H1 (cell line): ENCODE data around the gene HES1. TPM values are rescaled to one million over a fixed set of nuclear protein-coding genes. Genes with fewer than 3 reads are reported as not detected.

Experiments used
- CTCF ChIA-PET: fragments of 300-600 bp; sonication (Branson Sonifier 250); formaldehyde crosslinking; loops from one replicate; lab custom pipeline; 2021; ENCODE audit not compliant: partially characterized antibody; lab: Charles Lee
- POLR2A ChIA-PET: fragments of 300-600 bp; sonication (Branson Sonifier 250); formaldehyde crosslinking; loops from one replicate; lab custom pipeline; 2021; ENCODE audit warnings: inconsistent platforms; ENCODE audit not compliant: partially characterized antibody; lab: Charles Lee
- DNase-seq, 2 experiments: peaks; one replicate each; pipeline versions ENCODE4 v3.0.0 to v3.0.0-alpha.2; 2010 to 2022; ENCODE audit warnings: low spot score in 2 of 2, low read depth in 1 of 2, mixed read lengths in 1 of 2
- FAIRE-seq: peaks from 2 replicates; lab custom pipeline; 2011; peaks lifted over from hg19 to GRCh38; lab: Jason Lieb, UNC
- H2AFZ ChIP-seq: 2 replicates; pipeline ENCODE4 v1.8.1; 2012; ENCODE audit warnings: low read length, inconsistent platforms
- H2AK5ac ChIP-seq: 2 replicates; pipeline ENCODE4 v1.6.1; 2013; ENCODE audit warnings: low read depth, low read length
- H2BK120ac ChIP-seq: replicated peaks from 2 replicates; pipeline ENCODE3; 2013; ENCODE audit warnings: low read depth, low read length, inconsistent platforms
- H2BK12ac ChIP-seq: 2 replicates; pipeline ENCODE4 v1.6.1; 2013; ENCODE audit warnings: low read depth, low read length
- H2BK15ac ChIP-seq: 2 replicates; pipeline ENCODE4 v1.6.1; 2013; ENCODE audit warnings: low read length
- H2BK20ac ChIP-seq: 2 replicates; pipeline ENCODE4 v1.6.1; 2013; ENCODE audit warnings: low read length
- H2BK5ac ChIP-seq: 2 replicates; pipeline ENCODE4 v1.6.1; 2013; ENCODE audit warnings: low read depth, low read length
- H3K14ac ChIP-seq: 2 replicates; pipeline ENCODE4 v1.6.1; 2013; ENCODE audit warnings: inconsistent platforms; ENCODE audit not compliant: insufficient read length
- H3K18ac ChIP-seq: 2 replicates; pipeline ENCODE4 v1.6.1; 2013; ENCODE audit warnings: low read length; ENCODE audit errors: extremely low read depth
- H3K23ac ChIP-seq: 2 replicates; pipeline ENCODE4 v1.6.1; 2013; ENCODE audit warnings: inconsistent platforms; ENCODE audit not compliant: insufficient read length
- H3K23me2 ChIP-seq: 2 replicates; pipeline ENCODE4 v1.6.1; 2013; ENCODE audit warnings: low read depth, low read length
- H3K27ac ChIP-seq: 2 replicates; pipeline ENCODE4 v1.6.1; 2011; ENCODE audit warnings: low read depth, low read length, inconsistent platforms
- H3K27me3 ChIP-seq, 4 experiments: replicated peaks in 1 of 4; 1 replicate in 1 of 4; 2 replicates in 3 of 4; pipeline versions ENCODE4 v1.6.1 to v1.8.1; 2011 to 2013; ENCODE audit warnings: low read length in 3 of 4, mild to moderate bottlenecking in 3 of 4, inconsistent platforms in 2 of 4, mixed read lengths in 2 of 4, moderate library complexity in 1 of 4; ENCODE audit not compliant: control insufficient read depth in 3 of 4, insufficient read depth in 3 of 4; ENCODE audit errors: extremely low read depth in 1 of 4
- H3K36me3 ChIP-seq, 4 experiments: 2 replicates each; pipeline versions ENCODE4 v1.6.1 to v1.8.1; 2011 to 2013; ENCODE audit warnings: mild to moderate bottlenecking in 4 of 4, low read length in 3 of 4, moderate library complexity in 2 of 4, control low read depth in 1 of 4, inconsistent platforms in 1 of 4; ENCODE audit not compliant: insufficient read depth in 4 of 4, control insufficient read depth in 2 of 4
- H3K4ac ChIP-seq: replicated peaks from 2 replicates; pipeline ENCODE3; 2013; ENCODE audit warnings: low read length, low read depth, mixed read lengths, inconsistent platforms; ENCODE audit not compliant: insufficient read length
- H3K4me1 ChIP-seq, 4 experiments: replicated peaks in 1 of 4; 1 replicate in 1 of 4; 2 replicates in 3 of 4; pipeline versions ENCODE4 v1.6.1 to v1.8.1; 2011 to 2013; ENCODE audit warnings: low read length in 3 of 4, inconsistent platforms in 2 of 4, mixed read lengths in 1 of 4; ENCODE audit not compliant: insufficient read depth in 4 of 4, control insufficient read depth in 3 of 4
- H3K4me2 ChIP-seq, 2 experiments: 2 replicates each; pipeline versions ENCODE4 v1.6.1 to v1.8.1; 2011 to 2013; ENCODE audit warnings: low read depth in 2 of 2, low read length in 2 of 2, control low read depth in 1 of 2, inconsistent platforms in 1 of 2, mild to moderate bottlenecking in 1 of 2; ENCODE audit not compliant: insufficient read depth in 1 of 2
- H3K4me3 ChIP-seq, 4 experiments: fragments of 200-600, 300-600 bp in 1 of 4; sonication (generic), shearing (Covaris generic), sonication (Bioruptor Twin) in 1 of 4; 2 replicates each; pipeline versions ENCODE4 v1.5.1 to v1.8.1; 2011 to 2016; ENCODE audit warnings: low read length in 4 of 4, low read depth in 3 of 4, control low read depth in 2 of 4, inconsistent platforms in 2 of 4, mild to moderate bottlenecking in 2 of 4, mixed read lengths in 1 of 4, moderate library complexity in 1 of 4; ENCODE audit not compliant: insufficient read depth in 2 of 4; ENCODE audit errors: extremely low read depth in 1 of 4
- H3K56ac ChIP-seq: replicated peaks from 2 replicates; pipeline ENCODE3; 2013; ENCODE audit warnings: low read depth, mild to moderate bottlenecking, mixed read lengths, low read length, inconsistent platforms; ENCODE audit not compliant: insufficient read length
- H3K79me1 ChIP-seq: 2 replicates; pipeline ENCODE4 v1.6.1; 2013; ENCODE audit warnings: low read depth, low read length, control low read depth
- H3K79me2 ChIP-seq, 2 experiments: 2 replicates each; pipeline versions ENCODE4 v1.6.1 to v1.8.1; 2012 to 2013; ENCODE audit warnings: low read length in 2 of 2, mild to moderate bottlenecking in 2 of 2, inconsistent platforms in 1 of 2; ENCODE audit not compliant: insufficient read depth in 2 of 2, control insufficient read depth in 1 of 2
- H3K9ac ChIP-seq, 4 experiments: replicated peaks in 1 of 4; 1 replicate in 1 of 4; 2 replicates in 3 of 4; pipeline versions ENCODE4 v1.6.1 to v1.8.1; 2011 to 2013; ENCODE audit warnings: low read depth in 3 of 4, low read length in 3 of 4, control low read depth in 2 of 4, mild to moderate bottlenecking in 2 of 4, moderate library complexity in 2 of 4, inconsistent platforms in 1 of 4; ENCODE audit errors: extremely low read depth in 1 of 4
- H3K9me3 ChIP-seq, 2 experiments: 2 replicates each; pipeline versions ENCODE4 v1.6.1 to v1.8.1; 2012 to 2013; ENCODE audit warnings: mild to moderate bottlenecking in 2 of 2, moderate library complexity in 2 of 2, control low read depth in 1 of 2, inconsistent platforms in 1 of 2, low read depth in 1 of 2, low read length in 1 of 2, mixed read lengths in 1 of 2; ENCODE audit not compliant: insufficient read depth in 2 of 2
- H4K20me1 ChIP-seq, 2 experiments: replicated peaks in 1 of 2; 2 replicates each; pipeline versions ENCODE3 to v1.8.1; 2011 to 2013; ENCODE audit warnings: inconsistent platforms in 2 of 2, low read length in 2 of 2, mild to moderate bottlenecking in 1 of 2; ENCODE audit not compliant: insufficient read depth in 2 of 2, control insufficient read depth in 1 of 2
- H4K5ac ChIP-seq: 2 replicates; pipeline ENCODE4 v1.6.1; 2013; ENCODE audit warnings: low read length, low read depth, mixed read lengths, inconsistent platforms; ENCODE audit not compliant: insufficient read length
- H4K8ac ChIP-seq: 2 replicates; pipeline ENCODE4 v1.8.0; 2013; ENCODE audit warnings: mild to moderate bottlenecking, moderate library complexity, low read length, inconsistent platforms; ENCODE audit not compliant: insufficient read depth; ENCODE audit errors: extremely low read depth
- H4K91ac ChIP-seq: replicated peaks from 2 replicates; pipeline ENCODE3; 2013; ENCODE audit warnings: low read length, mixed read lengths, inconsistent platforms; ENCODE audit not compliant: insufficient read length
- CHD2 ChIP-seq: IDR thresholded peaks from 2 replicates; pipeline ENCODE4 v1.6.1; 2012; ENCODE audit warnings: low read length, improper control_type of control experiment
- CTCF ChIP-seq, 3 experiments: IDR thresholded peaks; 1 replicate in 2 of 3; 2 replicates in 1 of 3; pipeline versions ENCODE4 v1.5.1 to v1.6.1; 2011; ENCODE audit warnings: low read length in 3 of 3, mild to moderate bottlenecking in 3 of 3, inconsistent platforms in 2 of 3, low read depth in 1 of 3, moderate library complexity in 1 of 3; ENCODE audit not compliant: insufficient read depth in 1 of 3; ENCODE audit errors: control extremely low read depth in 1 of 3
- POLR2A ChIP-seq, 2 experiments: IDR thresholded peaks; 1 replicate in 1 of 2; 2 replicates in 1 of 2; pipeline ENCODE4 v1.6.1; 2011; ENCODE audit warnings: low read depth in 2 of 2, low read length in 2 of 2, mild to moderate bottlenecking in 2 of 2; ENCODE audit errors: control extremely low read depth in 1 of 2
- POLR2AphosphoS5 ChIP-seq: IDR thresholded peaks from 2 replicates; pipeline ENCODE4 v1.6.1; 2011; ENCODE audit warnings: low read depth, low read length
- WGBS, 2 experiments: shearing (Covaris generic) in 1 of 2; methylation state at CpG; one replicate each; pipeline versions ENCODE4 v1.1.6 to v1.1.7; 2013 to 2015; ENCODE audit warnings: low lambda C conversion rate in 2 of 2, mixed read lengths in 2 of 2, inconsistent platforms in 1 of 2, low coverage in 1 of 2, missing lambda C conversion rate in 1 of 2; ENCODE audit not compliant: insufficient replicate concordance in 2 of 2, insufficient coverage in 1 of 2, insufficient read length in 1 of 2; ENCODE audit errors: extremely low coverage in 1 of 2, missing lambda C conversion rate in 1 of 2; 5-methylcytosine and 5-hydroxymethylcytosine counted together
- polyA plus RNA-seq, 7 experiments: library from polyadenylated mRNA; depleted of rRNA in 3 of 7; stranded (reverse) in 5 of 7; unstranded in 2 of 7; fragments of >200 nt in 5 of 7; fragments of 200-250 nt in 2 of 7; gene quantifications; 1 replicate in 5 of 7; 2 replicates in 1 of 7; 4 replicates in 1 of 7; pipeline versions ENCODE4 v1.2.1 to v1.2.3, GENCODE V29; 2011 to 2013; ENCODE audit warnings: missing spikeins in 2 of 7, mixed read lengths in 2 of 7
- total RNA-seq: library from RNA; stranded (reverse); fragmentation: NEBNext Ultra II Directional; extraction: Animal tissue kit (Norgen Biotek cat#: 25700); gene quantifications from 2 replicates; pipeline ENCODE4 v1.2.1, GENCODE V29; 2021
- TF ChIP-seq, protein P1 (sequence below): IDR thresholded peaks from 2 replicates; pipeline ENCODE4 v1.6.1; 2012; ENCODE audit warnings: inconsistent platforms

HES1 gene
- total and polyA plus RNA-seq, 2 of the 8 experiments (the other 6 are each of a cell fraction or from before 2014, with no cell fraction given): 7.9 to 12.9 TPM

- 0 out of 2 replicates have a peak overlapping the region, but pooled peaks have one; percentile 54 for H4K8ac ChIP-seq
- FAIRE-seq (no peak), DNase-seq (peak in 1 of 2 experiments; percentile 69)
- H3K18ac ChIP-seq: peak overlapping the region; percentile 93
- H3K4me1 ChIP-seq: peaks cover 18 to 42% (median 29%) of the 10 kb centered on the region in 4 experiments
- peaks cover 0 to 15% of the 10 kb centered on the region in 2 experiments; a peak in 2 of 4 replicates for H3K79me2 ChIP-seq
- H3K4ac ChIP-seq: peak overlapping the region; percentile 81
- H3K23ac ChIP-seq: no peak overlapping the region
- peak overlapping the region; percentile 86; the same call in 1 of the 2 replicates for H2BK20ac ChIP-seq
- H3K4me2 ChIP-seq: peak overlapping the region; percentile 86 to 96
- peak overlapping the region; percentile 40; the same call in 1 of the 2 replicates for H2AK5ac ChIP-seq
- H2BK120ac ChIP-seq: no peak overlapping the region
- no peaks in the 10 kb centered on the region for H3K9me3 ChIP-seq
- no peaks in the 10 kb centered on the region for H3K79me1 ChIP-seq
- peak overlapping the region; percentile 83 for H4K91ac ChIP-seq
- H3K14ac ChIP-seq: no peak overlapping the region
- peaks cover 0 to 22% (median 10%) of the 10 kb centered on the region in 4 experiments; a peak in 3 of 7 replicates for H3K27me3 ChIP-seq
- H3K4me3 ChIP-seq: peak overlapping the region; percentile 55 to 73 (median 62)
- 4% methylated on average over 64 of the region's 69 CpGs; no CpG with 5 or more reads in 1 of the 2 experiments for WGBS, 2 experiments
- H2BK15ac ChIP-seq: 0 out of 2 replicates have a peak overlapping the region, but pooled peaks have one; percentile 97
- peaks cover 15% of the 10 kb centered on the region; the same call in 1 of the 2 replicates for H3K23me2 ChIP-seq
- peaks cover 0 to 7% of the 10 kb centered on the region in 2 experiments for H4K20me1 ChIP-seq
- H2BK12ac ChIP-seq: peak overlapping the region; percentile 90; the same call in 1 of the 2 replicates
- CTCF ChIA-PET: interaction anchor here (0.6 to 5.0 kb wide), 37 partner anchors 12 to 640 kb away, joined by 3 to 23 read pairs (median 3); no protein-coding TSS in a partner anchor
- no peak overlapping the region for H4K5ac ChIP-seq
- H2BK5ac ChIP-seq: peak overlapping the region; percentile 56; the same call in 1 of the 2 replicates
- H3K36me3 ChIP-seq: peaks cover 0 to 7% (median 2%) of the 10 kb centered on the region in 4 experiments; a peak in 2 of 8 replicates
- peak overlapping the region in 2 of 4 experiments; percentile 45 to 52; a peak in 4 of 7 replicates for H3K9ac ChIP-seq
- POLR2A ChIA-PET: interaction anchor here (0.9 to 4.1 kb wide), 8 partner anchors 8 to 357 kb away, joined by 4 to 19 read pairs (median 8); no protein-coding TSS in a partner anchor
- no peak overlapping the region for H2AFZ ChIP-seq
- peak overlapping the region; percentile 48 for H3K56ac ChIP-seq
- H3K27ac ChIP-seq: no peak overlapping the region
- peak in 1 of 2 experiments; percentile 58; a peak in 1 of 3 replicates for TF ChIP-seq POLR2A (IDR thresholded peaks at IDR 0.05; ENCODE audit: control extremely low read depth in 1 of 2, low read depth in 2 of 2, low read length in 2 of 2)
- no peak for TF ChIP-seq POLR2AphosphoS5
- TF ChIP-seq CTCF (IDR thresholded peaks at IDR 0.05; ENCODE audit: control extremely low read depth in 1 of 3, insufficient read depth in 1 of 3, low read depth in 1 of 3, low read length in 3 of 3): peak in 2 of 3 experiments; percentile 54 to 69; a peak in 3 of 4 replicates
- TF ChIP-seq CHD2: no peak
- TF ChIP-seq, protein P1, sequence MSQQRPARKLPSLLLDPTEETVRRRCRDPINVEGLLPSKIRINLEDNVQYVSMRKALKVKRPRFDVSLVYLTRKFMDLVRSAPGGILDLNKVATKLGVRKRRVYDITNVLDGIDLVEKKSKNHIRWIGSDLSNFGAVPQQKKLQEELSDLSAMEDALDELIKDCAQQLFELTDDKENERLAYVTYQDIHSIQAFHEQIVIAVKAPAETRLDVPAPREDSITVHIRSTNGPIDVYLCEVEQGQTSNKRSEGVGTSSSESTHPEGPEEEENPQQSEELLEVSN: peak; percentile 65; the same call in 1 of the 2 replicates
Observed at GRCh38 chr3:194137506-194138474, 1.8 kb downstream of the HES1 start.
